Activated T-cell treated with anti-CD3 and anti-CD28 coated beads, Interleukin-2, amount 50 U/mL, for 1 hour (primary cell): ENCODE results near the gene PTPRN2.
"Not testable (repeated sequence)": the region's sequence is repeated elsewhere in the genome, so short reads cannot be mapped to it uniquely, and the experiment has no call there.

Experiments
- DNase-seq: peaks from one replicate; pipeline ENCODE4 v3.0.0-alpha.2; 2020

The PTPRN2 gene

GRCh38 chr7:158377800-158378623, 209.6 kb downstream of the PTPRN2 start:
- DNase-seq, result no peak

DNA sequence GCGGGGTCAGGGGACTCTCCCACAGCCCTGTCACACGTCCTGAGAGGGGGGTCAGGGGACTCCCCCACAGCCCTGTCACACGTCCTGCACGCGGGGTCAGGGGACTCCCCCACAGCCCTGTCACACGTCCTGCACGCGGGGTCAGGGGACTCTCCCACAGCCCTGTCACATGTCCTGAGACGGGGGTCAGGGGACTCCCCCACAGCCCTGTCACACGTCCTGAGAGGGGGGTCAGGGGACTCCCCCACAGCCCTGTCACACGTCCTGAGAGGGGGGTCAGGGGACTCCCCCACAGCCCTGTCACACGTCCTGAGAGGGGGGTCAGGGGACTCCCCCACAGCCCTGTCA, 210.8 kb downstream of the PTPRN2 start:
- DNase-seq, result not testable (repeated sequence)

DNA sequence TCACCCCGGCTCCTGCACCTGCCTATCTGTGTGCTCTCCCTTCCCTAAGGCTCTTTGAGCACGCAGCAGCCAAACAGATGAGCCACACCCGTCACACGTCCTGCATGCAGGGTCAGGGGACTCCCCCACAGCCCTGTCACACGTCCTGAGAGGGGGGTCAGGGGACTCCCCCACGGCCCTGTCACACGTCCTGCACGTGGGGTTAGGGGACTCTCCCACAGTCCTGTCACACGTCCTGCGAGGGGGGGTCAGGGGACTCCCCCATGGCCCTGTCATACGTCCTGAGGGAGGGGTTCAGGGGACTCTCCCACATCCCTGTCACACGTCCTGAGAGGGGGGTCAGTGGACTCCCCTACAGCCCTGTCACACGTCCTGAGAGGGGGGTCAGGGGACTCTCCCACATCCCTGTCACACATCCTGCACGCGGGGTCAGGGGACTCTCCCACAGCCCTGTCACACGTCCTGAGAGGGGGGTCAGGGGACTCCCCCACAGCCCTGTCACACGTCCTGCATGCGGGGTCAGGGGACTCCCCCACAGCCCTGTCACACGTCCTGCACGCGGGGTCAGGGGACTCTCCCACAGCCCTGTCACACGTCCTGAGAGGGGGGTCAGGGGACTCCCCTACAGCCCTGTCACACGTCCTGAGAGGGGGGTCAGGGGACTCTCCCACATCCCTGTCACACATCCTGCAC, 211.3 kb downstream of the PTPRN2 start:
- not testable (repeated sequence) for DNase-seq

- DNase-seq, result no peak
Measured at GRCh38 chr7:158375034-158375433, 212.6 kb downstream of the PTPRN2 start.

DNA sequence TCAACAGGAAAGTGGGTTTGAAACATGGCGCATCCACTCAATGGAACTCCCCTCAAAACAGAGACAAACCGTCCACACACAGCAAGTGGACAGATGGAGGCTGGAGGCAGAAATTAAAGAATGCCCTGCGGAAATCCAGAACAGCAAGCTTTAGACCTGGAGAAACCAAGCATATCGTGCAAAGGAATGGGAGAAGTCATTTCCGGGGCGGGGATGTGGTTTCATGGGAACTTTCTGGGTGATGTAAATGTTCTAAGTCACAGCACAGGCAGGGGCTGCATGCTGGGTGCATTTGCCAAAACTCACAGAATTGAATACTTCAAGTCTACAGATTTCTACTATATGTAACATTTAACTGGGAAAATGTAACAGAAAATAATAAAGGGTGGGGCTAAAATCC, 213.0 kb downstream of the PTPRN2 start:
- no peak for DNase-seq

GRCh38 chr7:158374146-158374545, 213.5 kb downstream of the PTPRN2 start:
- DNase-seq, result no peak

GRCh38 chr7:158373476-158374133, 214.0 kb downstream of the PTPRN2 start:
- DNase-seq, result no peak

GRCh38 chr7:158372400-158373342, 215.0 kb downstream of the PTPRN2 start:
- no peak for DNase-seq

DNA sequence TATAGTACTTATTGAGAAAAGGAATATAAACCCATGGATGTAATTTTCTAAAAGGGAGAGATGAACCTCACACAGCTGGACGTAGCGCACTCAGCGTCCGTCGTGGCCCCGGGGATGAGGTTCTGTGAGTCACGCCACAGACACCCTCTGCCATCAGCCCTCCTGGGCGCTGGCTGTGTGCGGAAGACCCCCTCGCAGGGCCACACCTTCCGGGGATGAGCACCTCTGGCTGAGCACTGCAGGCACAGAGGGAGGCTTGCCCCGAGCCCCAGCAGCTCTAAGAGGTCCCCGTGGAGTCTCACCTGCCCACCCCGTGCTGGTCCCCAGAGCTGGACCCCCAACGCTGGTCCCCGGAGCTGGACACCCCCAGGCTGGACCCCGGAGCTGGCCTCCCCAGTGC, 215.8 kb downstream of the PTPRN2 start:
- no peak for DNase-seq

- DNase-seq, result no peak
Measured at GRCh38 chr7:158369866-158370265, 217.8 kb downstream of the PTPRN2 start.

DNA sequence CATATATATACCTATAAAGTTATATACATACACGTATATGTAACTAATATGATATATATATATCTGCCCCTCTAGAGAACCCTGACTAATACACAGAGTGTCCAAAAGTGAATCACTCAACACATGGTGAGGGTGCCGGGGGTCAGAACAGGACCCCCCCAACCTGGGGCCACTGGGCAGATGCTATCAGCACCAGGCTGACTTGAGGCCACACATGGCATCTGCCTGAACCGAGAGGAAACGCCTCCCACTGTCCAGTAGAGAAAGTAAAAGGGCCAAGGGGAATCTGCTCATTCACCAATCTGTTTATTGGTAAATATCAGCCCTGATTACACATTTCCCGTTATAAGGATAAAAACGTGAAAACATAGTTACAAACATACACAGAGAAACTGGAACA, 218.3 kb downstream of the PTPRN2 start:
- no peak for DNase-seq

DNA sequence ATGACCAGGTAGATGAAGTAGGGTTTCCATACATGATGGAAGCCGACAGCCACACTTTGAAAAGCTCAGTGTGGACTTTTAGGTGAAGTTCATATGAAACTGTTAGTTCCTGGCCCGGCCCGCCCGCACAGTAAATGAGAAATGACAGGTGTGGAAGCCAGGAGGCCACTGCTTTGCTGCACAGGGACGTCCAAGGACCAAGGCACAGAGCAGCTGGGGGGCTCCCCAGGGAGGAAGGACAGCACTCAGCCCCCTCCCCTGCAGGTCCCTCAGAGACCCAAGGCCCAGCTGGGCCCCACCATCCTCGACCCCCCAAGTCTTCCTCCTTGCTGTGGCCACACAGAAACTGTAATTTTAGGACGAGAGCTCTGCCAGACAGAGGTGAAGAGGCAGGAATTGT, 219.2 kb downstream of the PTPRN2 start:
- DNase-seq, result no peak

DNA sequence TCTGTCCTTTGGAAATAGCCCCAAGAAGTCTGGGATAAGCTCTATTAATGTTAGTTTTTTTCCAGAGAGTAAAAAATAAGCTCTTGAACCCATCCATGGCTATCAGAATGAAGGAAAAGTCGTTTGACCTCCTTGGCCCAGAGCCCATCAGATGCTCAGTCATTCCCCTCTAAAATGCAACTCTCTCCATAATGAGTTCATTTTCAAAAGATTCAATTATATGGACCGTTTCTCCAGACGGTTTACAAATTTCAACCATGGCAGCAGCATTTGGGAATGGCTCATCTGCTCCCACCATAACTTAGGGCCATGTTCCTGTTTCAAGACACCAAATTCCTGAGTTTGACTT, 220.0 kb downstream of the PTPRN2 start:
- no peak for DNase-seq

GRCh38 chr7:158366916-158367633, 220.5 kb downstream of the PTPRN2 start:
- DNase-seq, result no peak

DNA sequence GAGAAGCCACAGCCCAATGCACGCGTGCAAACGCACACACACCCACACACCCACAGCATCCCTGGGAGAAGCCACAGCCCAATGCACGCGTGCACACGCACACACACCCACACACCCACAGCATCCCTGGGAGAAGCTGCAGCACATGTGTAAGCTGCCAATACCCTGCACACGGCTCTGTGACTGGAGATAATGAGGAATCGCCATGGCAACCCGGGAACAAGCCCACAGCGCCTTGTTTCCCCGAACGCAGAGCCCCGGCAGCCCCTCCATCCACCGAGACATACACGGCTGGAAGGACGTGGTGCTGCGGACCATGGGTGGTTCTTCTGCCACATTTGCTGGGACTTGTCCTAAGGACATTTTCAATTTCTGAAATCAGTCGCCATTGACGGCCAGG, 221.3 kb downstream of the PTPRN2 start:
- no peak for DNase-seq

- no peak for DNase-seq
Measured at GRCh38 chr7:158365267-158365666, 222.4 kb downstream of the PTPRN2 start.

DNA sequence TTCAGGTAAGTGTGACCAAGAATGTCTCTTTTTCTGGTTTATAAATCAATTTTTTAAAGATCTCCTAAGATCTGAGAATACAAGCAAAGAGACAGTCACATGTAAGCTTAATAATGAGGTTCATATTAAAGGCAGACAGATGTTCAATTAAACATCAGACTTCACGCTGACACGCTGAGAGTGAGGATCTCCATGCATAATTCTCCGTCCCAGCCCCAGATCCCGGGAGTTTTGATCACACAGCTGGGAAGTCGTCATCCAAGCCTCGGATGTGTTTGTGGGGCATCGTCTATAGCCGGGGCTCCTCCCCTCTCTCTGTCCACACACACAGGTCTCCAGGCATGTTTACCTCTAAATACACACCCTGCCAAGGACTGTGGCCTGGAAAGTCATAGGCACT, 223.2 kb downstream of the PTPRN2 start:
- DNase-seq, result no peak

GRCh38 chr7:158362912-158363905, 224.4 kb downstream of the PTPRN2 start:
- no peak for DNase-seq

GRCh38 chr7:158362001-158362400, 225.6 kb downstream of the PTPRN2 start:
- no peak for DNase-seq

- no peak for DNase-seq
Measured at GRCh38 chr7:158361326-158361946, 226.2 kb downstream of the PTPRN2 start.
